Germinal center (tissue), 1 donor: Measurements from ENCODE around the gene ERMAP.

Source experiments
- DNase-seq: peaks from one replicate; pipeline ENCODE4 v3.0.0; 2012; ENCODE audit warnings: mixed read lengths, low spot score

Gene ERMAP, protein sequence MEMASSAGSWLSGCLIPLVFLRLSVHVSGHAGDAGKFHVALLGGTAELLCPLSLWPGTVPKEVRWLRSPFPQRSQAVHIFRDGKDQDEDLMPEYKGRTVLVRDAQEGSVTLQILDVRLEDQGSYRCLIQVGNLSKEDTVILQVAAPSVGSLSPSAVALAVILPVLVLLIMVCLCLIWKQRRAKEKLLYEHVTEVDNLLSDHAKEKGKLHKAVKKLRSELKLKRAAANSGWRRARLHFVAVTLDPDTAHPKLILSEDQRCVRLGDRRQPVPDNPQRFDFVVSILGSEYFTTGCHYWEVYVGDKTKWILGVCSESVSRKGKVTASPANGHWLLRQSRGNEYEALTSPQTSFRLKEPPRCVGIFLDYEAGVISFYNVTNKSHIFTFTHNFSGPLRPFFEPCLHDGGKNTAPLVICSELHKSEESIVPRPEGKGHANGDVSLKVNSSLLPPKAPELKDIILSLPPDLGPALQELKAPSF

DNA sequence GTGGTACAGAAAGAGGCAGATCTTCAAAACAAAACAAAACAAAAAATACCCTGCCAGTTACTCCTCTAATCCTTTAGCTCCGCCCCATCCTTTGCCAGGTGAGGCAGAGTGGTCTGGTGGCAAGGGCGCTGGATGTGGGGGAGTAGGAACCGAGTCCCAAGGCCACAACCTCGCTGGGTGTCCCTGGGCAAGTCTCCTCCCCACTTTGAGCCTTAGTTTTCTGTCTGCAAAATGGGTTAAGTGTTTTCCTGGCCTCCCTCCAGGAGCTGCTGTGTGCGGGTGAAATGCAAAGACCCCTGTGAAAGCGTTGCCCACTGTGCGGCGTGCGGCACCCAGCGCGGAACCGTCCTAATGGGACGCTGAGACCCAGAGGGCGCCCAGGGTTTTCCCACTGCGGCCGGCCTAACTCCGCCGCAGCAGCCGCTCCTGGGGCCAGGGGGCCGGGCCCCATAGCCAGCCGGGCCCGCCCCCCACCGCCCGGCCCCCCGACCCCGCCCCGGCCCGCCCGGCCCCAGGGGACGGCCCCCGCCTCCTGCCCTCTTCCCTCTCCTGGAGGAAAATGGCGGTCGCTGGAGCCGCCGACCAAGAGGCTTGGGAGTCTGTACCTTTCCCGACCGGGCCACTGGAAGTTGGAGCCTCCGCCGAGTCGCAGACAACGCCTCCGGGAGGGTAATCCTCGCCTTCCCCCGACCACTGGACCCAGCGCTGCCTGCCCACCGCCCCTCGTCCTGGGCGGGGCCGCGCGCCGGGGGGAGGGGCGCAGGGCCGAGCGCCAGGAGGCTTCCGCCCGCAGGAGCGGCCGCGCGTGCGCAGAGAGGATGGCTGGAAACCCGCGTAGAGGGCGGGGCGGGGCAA is at the start of gene ERMAP, which contains the start of gene SVBP:
TSS of gene ERMAP (plus strand) at position 538 of the 855 bp plus-strand sequence. CDS start 13,327 bp downstream, outside the sequence.
TSS of gene SVBP (minus strand) at position 813 of the 855 bp plus-strand sequence. CDS start 853 bp downstream, outside the sequence.
- peak; percentile 97 for DNase-seq

DNA sequence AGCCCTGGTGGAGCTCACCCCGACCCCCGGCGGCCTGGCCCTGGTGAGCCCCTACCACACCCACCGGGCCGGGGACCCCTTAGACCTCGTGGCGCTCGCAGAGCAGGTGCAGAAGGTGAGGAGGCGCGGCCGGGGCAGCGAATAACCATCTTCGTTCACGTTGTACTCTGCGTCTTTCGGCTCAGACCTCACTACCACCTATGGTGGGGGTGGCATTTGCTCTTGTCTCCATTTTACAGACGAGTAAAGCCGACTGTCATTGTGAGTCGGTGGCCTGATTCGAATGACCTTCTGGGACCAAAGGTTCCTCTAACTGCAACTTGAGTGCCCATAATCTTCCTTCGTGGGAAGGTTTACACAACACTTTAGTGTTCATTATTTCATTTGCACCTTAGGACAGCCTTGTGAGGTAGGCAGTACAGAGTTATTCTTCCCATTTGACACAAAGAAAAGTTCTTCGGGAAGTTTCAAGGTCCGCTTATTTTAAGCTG is 49.4 kb upstream of the ERMAP start:
- DNase-seq: peak; percentile 16

DNA sequence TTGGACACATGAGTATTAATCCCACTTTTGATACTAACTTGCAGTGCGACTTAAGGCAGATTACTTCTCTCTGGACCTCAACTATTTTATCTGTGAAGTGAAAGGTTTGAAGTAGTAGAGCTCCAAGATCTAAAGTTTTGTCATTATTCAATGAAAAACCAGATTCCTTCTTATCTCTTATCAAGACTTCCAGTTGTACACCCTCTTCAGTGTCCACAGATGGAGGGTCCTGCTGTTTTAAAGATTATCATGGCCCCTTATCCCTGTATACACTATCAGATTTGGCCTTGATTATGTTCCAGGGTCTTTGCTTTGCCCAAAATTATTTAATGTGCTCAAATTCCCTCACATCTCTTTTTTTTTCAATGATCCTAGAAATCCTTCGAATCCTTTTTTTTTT is 48.8 kb upstream of the ERMAP start:
- no peak for DNase-seq

DNA sequence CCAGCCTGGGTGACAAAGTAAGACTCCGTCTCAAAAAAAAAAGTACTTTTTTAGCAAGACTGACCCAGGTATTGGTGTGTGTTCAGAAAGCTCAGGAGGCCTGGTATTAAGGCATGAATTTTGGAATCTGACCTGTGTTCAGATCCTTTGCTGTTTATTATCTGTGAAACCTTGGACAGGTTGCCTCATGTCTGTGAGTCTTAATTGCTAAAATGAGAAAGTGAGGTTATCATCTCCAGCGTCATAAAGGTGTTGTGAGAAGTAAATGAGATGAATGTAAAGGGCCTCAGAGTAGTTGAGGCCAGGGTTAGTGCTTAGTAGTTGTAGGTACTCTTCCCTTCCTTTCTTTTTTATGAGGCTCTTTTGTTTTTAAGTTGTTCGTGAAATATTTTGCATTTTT is 47.1 kb upstream of the ERMAP start:
- no peak for DNase-seq

DNA sequence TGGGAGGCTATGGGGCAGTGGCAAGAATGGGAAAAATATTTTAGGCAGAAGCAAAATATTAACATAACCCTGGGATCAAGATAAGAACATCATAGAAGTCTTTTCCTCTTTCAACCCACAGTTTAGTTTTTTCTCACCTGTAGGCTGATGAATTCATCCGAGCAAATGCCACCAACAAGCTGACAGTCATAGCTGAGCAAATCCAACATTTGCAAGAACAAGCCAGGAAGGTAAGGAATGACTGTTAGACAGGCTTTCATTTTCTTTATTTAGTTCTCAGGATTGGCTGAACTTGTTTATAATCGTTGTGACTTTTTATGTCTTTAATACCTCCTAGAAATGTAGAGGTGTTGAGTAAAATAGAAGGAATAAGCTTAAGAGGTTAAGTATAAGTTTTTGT is 43.5 kb upstream of the ERMAP start:
- DNase-seq: no peak

DNA sequence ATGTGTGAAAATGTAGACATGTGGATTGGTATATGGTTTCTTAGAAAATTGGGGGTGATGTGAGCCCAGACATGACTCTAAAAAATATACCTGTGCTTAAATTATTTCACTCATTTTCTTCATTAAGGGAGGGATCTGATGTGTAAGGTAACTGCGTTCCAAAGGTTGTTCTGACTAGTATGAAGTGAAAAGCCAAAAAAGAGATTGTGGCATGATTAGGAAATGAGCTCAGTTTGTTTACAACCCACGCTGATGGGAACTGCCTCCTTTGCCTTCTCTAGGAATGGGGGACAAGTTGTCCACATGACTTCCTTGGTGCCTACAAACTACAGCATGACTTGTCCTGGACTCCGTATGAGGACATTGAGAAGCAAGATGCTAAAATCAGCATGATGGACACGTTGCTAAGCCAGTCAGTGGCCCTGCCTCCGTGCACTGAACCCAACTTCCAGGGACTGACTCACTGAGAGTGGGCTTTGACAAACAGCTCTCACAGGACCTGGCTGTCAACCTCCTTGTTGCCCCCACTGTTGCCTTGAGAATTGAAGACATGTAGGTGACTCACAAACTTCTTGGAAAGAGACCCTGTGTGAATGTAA is 41.9 kb upstream of the ERMAP start:
- no peak for DNase-seq

DNA sequence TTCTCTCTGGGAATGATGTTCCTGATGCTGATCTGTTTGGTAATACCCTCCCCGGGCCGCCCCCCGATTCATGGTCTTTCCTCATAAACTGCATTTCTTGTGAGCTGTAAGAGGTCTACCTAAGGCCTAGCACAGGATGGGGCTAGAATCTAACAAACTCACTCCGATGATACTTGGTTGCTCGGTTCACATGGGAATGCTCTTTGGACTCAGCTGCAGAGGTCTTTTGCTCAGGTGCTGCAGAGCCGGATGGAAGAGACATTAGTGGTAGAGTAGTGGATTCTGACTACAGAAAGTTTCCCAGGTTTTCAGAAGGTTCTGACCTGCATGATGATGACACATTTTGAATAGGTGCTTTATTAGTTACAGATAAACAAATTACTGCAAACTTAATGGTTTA is 40.4 kb upstream of the ERMAP start:
- no peak for DNase-seq

DNA sequence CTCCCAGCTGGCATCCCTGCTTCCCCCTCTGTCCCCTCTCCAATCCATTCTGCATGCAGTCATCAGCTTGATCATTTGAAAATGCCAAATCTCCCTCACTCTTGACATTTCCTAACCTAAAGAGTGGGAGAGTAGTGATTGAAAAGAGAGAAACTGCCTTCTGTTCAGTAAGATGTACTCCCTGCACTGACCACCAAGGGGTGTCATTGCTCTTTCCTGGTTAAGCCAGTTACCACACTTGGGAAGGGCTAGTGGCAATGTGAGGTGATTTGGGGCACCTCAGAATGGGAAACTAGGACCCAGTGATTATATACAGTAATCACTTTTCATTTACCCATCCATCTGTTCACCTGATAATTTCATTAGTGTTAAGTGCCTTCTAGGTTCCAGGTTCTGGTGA is 39.1 kb upstream of the ERMAP start:
- DNase-seq: peak; percentile 43

DNA sequence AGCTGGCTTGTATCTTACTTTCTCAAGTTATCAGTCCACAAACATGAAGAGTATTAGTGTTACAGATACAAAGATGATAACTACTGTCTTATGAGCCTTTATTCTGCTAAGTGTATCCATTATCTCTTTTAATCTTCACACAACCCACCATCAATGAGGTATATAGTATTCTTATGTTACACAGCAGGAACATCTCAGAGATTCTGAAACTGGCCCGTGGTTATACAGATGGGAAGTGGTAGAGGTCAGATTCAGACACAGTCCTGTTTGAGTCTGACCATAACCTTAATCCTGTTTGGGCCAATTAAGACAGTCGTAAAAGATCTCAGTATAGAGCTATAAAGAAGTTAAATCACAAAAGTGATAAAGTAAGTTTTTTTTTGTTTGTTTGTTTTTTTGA is 37.2 kb upstream of the ERMAP start:
- DNase-seq: no peak

DNA sequence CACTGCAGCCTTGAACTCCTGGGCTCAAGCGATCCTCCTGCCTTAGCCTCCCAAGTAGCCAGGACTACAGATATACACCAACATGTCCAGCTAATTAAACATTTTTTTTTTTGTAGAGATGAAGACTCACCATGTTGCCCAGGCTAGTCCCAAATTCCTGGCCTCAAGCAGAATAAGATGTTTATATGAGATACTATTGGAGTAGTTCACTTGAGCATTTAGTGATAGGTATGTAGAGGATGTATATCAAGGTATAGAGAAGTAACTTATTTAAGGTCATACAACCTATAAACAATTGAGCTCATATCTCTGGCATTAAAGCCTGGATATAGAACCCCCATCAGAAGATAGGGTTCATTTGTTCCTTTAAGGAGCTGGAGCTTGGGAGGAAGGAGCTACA is 36.7 kb upstream of the ERMAP start:
- DNase-seq: no peak

DNA sequence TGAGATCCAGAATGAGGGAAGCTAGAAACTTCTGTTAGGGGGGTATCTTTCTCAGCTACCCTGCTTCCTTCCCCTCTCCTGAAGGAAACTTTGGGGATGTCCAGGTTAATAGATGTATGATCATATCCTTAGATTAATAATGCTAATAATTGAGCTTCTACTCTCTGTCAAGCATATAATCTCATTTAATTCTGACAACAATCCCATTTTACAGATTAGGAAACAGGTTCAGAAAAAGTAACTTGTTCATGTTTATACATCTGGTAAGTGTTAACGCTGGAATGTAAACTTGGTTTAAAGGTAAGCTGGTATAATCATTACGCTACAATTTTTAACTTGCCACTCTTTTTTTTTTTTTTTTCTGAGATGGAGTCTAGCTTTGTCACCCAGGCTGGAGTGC is 33.8 kb upstream of the ERMAP start:
- DNase-seq: no peak

DNA sequence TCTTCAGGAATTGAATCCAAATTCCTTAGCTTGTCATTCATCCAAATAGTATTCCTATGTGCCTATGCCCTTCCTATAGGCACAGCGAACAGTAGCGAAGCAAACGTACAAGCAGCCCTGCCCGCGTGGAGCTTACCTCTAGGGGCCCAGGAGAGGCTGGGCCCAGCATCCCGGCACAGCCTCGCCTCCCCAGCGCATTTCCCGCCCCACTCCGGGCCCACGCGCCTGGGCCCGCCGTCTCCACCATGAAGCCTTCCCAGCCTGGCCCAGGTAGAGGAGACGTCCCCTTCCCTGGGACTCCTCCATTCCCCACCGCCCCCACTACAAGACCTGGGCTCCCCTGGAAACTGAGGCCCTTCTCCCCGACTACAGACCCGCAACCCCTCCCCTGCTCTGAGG is 32.4 kb upstream of the ERMAP start:
- DNase-seq: no peak

DNA sequence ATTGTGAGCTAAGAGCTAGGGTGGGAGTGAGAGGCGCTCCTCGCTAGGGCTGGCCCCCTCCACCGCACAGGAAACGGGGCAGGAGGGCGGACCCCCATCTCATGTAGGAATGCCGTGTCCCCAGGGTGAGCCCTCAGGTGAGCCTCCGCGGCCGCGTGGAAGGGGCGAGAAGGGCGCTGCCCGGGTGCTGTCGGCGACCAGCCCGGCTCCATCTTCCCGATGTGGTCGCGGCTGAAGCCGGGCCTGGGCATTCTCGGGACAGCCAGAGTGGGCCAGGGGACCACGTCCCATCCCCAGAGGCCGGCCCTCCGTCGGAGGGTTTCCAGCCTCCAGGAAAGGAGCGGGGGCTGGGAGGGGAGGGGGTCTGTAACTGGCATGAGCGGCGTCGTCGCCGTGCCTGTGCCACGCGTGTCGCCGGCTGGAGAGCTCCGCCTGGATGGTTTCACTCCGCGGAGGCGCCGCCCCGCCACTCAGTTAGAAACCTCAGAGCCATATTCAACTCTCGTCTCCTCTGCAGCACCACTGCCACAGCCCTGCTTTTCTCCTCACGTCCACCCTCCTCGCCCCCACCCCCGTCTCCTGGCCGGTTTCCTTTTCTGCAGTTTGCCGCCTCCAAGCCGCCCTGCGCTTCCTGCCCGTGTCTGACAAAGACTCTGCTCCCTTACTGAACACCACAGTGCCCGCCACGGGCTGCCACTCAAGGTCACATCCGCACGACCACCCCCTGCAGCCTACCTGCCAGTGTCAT is 31.8 kb upstream of the ERMAP start, which contains the start of gene TMEM269:
TSS of gene TMEM269 (plus strand) at position 46 of the 748 bp plus-strand sequence. CDS start 4,903 bp downstream, outside the sequence.
- DNase-seq: peak; percentile 13

DNA sequence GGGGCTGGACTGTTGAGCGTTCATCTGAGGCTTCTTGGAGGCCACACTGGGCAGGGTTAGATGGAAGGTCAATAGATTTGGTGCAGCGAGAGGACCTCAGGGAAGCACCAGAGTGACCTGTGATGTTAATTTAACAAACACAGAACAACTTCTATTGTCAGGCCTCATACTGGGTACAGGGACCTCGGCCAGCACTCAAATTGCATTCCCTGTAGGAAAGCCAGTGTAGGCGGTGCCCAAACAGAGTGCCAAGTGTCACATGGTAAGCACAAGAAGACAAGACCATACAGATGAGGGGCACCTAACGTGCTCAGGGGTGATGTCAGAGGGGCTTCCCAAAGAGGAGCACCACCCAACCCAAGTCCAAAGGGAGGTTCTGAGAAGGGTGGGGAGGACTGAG is 30.8 kb upstream of the ERMAP start:
- DNase-seq: no peak

DNA sequence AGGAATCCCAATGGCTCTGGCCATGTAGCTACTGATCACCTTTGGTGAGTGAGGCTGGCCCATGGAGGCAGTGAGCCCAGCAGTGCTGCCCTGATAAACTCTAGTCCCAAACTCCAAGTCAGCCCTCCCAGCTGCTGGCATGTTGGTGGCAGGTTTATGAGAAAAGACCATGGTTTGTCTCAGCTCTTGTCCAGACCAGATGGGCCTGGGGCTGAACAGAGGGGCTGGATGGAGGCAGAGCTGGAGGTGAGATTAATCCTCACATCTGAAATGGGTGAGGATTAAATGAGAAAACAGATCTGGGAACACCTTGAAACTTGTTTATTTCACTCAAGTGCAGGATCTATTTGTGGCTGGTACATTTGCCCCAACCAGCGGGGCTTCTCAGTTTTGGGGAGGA is 28.9 kb upstream of the ERMAP start:
- DNase-seq: no peak

DNA sequence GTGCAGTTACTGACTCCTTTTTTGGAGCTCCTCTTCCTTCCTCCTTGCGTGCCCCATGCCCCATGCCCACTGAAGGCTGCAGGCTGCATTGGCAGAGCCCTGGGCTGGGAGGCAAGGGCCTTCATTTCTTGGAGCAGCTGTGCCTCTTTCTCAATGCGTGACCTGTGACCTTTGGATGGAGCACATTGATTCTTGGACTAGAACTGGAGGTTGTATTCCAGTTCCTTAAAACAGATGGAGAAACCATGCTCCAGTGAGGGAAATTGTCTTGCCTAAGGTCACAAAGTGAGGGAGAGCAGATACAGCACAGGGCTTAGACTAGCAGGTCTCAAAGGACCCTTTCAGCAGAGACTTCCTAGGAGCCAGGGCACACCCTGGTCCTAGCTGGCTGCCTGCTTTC is 23.1 kb upstream of the ERMAP start:
- DNase-seq: no peak

DNA sequence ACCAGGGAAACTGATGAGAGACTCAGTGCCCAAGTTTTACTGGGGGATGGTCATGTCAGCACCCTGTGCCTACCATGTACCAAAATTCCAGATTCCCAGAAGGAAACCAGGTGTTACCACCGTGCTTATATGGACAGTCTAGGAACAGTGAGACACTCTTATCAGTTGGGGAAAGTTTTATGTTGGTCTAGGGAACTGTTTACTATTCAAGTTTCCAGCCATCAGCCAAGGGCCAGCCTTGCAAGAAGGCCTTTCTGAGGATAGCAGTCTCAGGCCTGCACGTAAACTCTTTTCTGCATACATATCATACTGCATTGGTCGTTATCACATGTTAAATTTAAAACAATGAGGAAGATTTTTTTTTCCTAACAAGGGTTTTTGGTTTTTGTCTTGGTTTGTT is 19.5 kb upstream of the ERMAP start:
- no peak for DNase-seq

DNA sequence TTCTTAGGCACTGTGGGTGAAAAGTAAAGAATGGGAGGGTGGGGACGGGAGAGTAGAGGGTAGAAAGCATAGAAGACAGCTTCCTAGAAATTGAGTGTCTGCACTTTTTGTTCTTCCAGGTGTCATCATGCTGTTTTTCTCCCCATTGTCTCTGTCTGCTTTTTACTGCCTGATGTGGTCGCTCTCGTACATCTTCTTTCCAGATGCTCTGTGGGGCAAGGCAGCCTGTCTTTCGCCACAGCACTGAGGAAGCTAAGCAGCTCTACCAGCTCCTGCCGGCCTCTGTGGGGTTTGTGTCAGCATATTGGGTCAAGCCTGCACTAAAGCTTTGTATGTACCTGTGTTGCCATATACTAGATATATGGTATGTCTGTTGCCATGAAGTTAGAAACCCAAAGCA is 18.9 kb upstream of the ERMAP start:
- no peak for DNase-seq

DNA sequence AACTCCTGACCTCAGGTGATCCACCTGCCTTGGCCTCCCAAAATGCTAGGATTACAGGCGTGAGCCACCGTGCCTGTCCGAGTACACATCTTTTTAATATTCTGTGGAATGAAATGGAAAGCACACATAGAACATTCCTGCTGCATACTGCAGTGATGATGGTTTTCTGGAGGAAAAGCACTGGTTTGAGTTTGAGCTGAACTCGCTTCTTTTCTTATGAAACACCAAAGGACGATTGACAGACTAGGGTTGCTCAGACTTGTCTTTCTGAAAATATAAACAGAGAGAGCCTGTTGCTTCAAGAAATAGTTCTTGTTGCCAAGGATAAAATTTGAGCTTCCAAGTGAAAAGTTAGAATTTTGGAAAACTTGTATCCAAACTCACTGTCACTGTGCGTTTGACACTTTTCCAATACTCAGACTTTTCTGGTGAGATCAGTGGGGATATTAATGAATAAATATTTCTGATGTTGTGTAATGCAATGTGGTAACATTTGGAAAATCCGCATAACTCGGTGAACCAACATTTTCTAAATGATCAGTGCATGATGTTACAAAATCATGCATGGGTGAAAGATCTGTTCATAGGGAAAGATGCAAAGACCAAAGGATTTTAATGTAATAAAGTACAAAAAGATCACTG is 15.0 kb upstream of the ERMAP start:
- no peak for DNase-seq

DNA sequence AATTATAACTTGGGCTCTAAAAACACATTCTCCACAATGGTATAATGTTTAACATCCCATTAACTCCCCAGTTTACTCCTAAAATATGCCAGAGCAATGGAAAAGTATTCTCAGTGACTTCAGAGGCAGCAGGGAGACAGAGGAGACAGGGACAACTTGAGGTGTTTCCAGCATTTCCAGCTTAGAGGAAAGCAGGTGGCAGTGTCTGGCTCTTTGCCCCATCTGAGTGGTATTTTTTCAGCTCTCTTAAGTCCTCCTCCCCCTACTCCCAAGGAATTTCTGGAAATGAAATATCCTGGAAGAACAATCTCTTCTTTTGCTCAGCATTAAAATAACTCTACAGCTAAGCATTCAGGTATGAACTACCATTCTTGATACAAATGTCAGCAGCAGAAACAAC is 10.8 kb upstream of the ERMAP start:
- DNase-seq: no peak

DNA sequence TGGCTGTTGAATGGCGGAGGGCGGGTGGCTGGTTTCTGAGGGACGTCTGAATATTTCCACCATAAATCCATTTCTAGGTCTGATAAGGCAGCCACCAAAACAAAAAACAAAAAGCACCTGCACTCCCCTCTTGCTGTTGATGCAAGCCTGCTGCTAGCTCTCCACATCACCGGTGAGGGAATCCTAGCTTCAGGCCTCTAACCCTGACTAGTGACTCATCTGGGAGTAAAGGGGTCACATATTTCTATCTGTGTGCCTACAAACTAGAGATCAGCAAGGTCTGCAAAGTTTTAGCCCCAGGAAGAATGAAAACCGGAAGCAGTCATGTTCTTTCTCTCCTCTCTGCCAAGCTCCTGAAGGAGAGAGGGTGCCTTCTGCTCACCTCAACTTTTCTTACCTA is 10.3 kb upstream of the ERMAP start:
- no peak for DNase-seq
